ENCODE results near the gene VMP1.

VMP1 gene

DNA sequence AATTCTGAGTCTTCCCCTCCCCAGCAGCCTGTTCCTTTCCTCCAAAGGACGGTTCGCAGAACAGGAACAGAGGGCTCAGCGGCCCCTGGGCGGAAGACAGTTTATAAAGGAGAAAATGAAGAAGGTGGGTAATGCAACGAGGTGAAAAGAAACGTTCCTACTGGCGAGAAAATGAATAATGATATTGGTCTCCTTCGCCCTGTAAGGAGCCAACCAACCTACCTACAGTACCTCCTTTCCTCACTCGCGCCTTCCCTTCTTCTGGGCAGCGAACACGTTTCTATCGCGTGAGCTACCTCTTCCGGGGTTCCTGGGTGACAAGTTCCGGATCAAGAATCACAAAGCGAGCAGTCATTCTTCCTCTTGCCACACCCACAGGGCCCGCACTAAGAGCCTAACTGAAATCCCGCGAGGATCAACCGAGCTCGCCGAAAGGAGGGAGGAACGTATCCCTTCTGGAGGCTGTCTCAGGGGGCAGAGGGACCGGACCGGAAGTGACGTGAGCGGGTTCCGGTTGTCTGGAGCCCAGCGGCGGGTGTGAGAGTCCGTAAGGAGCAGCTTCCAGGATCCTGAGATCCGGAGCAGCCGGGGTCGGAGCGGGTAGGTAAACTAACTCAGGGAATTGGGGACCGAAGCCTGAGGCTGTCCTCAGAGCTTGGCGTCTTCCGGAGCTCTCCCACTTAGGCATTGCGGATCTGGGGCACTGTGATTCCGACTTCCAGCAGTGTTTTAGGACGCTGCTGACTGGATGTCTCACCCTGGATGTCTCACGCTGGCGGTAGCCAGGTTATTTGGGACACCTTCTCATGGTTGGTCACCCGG is at the start of gene VMP1, which contains the start of gene PTRH2:
Gene VMP1, plus strand, starts transcription at position 506 of the 822 bp plus-strand sequence. CDS start 23,793 bp downstream, outside the sequence.
Gene PTRH2, minus strand, starts transcription at position 282 of the 822 bp plus-strand sequence. CDS start 9,452 bp downstream, outside the sequence.
- peak; percentile 86 to 96 for DNase-seq (ENCODE audit: extremely low read depth in 1 of 2, low read depth in 1 of 2)

DNA sequence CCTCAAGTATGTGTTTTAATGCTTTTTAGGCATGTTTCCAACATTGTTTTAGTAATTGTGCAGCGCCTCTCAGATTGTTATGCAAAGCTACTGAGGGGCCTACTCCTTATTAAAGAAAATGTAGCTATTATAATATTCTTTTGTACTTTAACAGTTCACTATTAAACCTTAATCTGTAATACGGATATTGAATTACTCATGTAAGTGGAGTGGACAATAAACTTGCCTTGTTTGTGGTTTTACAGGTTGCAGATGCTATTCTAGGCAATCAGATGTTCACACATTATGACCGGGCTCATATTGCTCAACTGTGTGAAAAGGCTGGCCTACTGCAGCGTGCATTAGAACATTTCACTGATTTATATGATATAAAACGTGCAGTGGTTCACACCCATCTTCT is 41.2 kb upstream of the VMP1 start:
- DNase-seq (ENCODE audit: extremely low read depth in 1 of 2, low read depth in 1 of 2), result no peak

DNA sequence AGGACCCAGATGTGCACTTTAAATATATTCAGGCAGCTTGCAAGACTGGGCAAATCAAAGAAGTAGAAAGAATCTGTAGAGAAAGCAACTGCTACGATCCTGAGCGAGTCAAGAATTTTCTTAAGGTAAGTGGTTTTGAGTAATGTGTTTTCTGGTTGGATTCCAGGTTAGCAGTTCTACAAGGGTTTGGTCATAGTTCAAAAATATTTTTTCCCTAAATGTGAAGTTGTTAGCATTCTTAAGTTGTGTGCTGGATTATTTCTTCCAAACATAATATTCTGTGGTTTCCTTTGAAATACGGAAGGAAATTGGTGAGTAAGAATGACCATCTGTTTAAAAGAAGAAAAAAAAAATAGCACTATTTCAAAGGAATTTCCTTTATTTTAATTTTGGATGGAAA is 38.6 kb upstream of the VMP1 start:
- DNase-seq (ENCODE audit: extremely low read depth in 1 of 2, low read depth in 1 of 2), result no peak

DNA sequence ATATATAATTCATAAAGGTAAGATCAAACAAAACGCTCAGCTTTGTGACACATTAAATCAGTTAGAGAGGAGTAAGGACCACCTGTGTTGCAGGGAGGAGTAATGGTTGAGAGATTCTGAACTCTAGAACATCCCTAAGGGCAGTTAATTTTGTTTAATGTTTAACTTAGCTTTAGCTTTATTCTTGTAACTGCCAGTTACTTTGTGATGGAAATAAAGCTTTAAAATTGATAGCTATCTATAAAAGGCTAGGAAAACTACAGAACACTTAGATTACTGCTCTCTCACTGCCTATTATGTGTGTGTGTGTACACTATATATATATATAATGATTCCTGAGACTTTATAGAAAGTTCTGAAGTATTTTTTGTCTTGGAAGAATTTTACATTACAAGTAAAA is 38.0 kb upstream of the VMP1 start:
- DNase-seq (ENCODE audit: extremely low read depth in 1 of 2, low read depth in 1 of 2), result no peak

DNA sequence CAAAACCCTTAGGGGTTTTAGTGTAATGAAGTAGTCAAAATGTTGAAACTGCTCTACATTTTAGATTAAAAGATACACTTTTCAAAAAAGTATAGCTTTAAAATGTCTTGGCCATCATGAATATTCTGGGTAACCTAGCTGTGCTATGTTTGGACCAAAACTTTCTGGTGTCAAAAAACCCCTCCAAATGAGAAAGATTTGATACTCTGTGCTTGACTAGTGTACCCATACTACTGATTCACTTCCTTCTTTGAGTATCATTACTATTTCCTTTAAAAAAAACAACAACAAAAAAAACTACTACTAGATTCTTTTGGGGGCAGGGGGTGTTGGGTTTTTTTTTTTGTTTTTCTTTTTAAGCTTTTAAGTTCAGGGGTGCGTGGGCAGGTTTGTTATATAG is 37.5 kb upstream of the VMP1 start:
- DNase-seq (ENCODE audit: extremely low read depth in 1 of 2, low read depth in 1 of 2), result no peak

DNA sequence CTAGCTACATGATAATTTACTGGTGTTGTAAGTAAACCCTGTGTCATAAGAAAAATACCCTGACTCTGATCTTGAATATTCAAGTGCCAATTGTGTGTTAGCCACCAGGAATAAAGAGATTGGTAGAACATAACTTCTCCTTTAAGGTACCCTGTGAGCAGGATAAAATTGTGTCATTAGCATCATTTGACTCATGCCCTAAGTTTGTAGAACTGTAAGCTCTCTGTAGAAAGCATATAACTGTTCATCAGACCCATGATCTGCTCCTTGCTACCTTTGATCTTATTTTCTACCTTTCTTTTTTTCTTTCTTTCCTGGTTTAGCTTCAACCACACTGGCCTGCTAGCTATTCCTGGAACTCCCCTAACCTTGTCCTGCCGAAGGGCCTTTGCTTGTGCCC is 36.1 kb upstream of the VMP1 start:
- no peak for DNase-seq (ENCODE audit: extremely low read depth in 1 of 2, low read depth in 1 of 2)

DNA sequence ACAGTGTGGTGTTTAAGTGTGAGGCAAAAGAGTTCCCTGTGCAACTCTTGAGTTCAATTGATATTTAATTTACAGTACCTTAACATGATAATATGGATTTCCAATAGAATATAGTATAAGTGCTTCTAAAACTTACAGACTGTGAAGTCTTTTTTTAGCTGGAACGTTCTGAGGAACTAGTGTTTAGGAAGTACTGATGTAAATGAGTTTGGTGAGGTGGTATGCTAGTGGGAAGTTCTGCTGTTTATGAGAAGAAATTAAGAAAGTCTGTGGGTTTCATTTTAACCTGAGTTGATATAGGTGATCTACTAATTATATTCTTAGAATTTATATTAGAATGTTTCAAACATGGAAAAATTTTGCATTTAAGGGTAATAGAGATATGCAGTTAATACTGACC is 32.2 kb upstream of the VMP1 start:
- DNase-seq (ENCODE audit: extremely low read depth in 1 of 2, low read depth in 1 of 2), result no peak

DNA sequence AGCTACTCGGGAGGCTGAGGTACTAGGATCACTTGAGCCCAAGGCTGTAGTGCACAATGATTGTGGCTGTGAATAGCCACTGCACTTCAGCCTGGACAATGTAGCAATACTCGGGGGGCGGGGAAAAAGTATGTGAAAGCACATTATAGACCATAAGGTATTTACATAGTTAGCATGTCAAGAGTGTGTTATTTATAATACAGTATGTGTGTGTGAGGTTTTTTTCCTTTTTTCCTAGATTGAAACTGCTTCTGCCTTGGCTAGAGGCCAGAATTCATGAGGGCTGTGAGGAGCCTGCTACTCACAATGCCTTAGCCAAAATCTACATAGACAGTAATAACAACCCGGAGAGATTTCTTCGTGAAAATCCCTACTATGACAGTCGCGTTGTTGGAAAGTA is 30.7 kb upstream of the VMP1 start:
- DNase-seq (ENCODE audit: extremely low read depth in 1 of 2, low read depth in 1 of 2), result no peak

DNA sequence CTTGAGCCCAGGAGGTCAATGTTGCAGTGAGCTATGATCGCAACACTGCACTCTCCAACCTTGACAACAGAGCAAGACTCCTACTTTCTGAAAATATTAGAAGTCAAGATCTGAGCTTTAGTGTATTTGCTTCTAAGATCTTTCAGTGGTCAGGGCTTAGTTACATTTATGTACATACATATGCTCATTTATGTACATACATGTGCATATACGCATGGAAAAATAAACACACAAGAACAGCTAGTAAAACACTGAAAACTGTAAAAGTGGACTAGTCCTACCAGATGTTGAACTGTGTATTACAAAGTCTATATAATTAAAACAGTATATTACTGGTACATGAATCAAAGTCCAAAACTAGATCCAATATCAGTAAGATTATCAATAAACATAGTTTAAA is 28.5 kb upstream of the VMP1 start:
- DNase-seq (ENCODE audit: extremely low read depth in 1 of 2, low read depth in 1 of 2), result no peak

DNA sequence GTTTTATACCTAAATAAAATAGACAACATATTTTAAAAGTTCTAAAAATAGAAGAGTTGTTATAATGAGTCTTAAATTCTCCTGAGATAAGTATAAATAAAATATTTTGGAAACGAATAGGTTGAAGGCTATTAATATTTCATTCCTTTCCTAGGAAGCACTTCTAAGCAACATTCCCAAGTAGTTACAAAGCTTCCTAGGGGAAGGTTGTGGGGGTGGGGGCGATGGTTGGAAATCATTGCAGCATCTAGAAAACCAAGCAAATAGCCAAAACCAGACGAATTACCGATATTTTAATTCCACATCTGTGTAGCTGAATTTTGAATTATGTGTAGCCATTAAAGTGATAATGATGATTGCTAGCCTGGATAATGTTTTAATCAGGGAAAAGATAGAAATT is 27.1 kb upstream of the VMP1 start:
- no peak for DNase-seq (ENCODE audit: extremely low read depth in 1 of 2, low read depth in 1 of 2)

DNA sequence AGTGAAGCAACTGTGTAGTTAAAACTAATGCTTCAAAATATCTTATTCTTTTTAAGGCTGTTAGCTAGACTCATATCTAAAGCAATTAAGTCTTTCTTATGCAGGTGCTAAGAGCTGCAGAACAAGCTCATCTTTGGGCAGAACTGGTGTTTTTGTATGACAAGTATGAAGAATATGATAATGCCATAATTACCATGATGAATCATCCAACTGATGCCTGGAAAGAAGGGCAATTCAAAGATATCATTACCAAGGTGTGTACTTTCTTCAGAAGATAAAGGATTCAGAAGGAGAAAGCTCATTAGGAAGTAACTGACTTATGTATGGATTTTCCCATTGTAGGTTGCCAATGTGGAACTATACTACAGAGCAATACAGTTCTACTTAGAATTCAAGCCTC is 24.2 kb upstream of the VMP1 start:
- no peak for DNase-seq (ENCODE audit: extremely low read depth in 1 of 2, low read depth in 1 of 2)

DNA sequence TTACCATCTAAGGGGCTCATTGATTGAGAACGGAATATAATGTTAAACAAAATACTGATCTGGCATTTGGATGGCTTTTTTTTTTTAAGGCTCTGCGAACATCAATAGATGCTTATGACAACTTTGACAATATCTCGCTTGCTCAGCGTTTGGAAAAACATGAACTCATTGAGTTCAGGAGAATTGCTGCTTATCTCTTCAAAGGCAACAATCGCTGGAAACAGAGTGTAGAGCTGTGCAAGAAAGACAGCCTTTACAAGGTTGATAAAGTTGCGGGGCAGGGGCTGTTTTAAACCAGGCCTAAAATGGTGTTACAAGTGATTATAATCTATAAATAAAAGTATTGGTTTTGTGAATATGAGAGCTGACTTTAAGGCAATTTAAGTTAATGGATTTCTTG is 22.5 kb upstream of the VMP1 start:
- no peak for DNase-seq (ENCODE audit: extremely low read depth in 1 of 2, low read depth in 1 of 2)

DNA sequence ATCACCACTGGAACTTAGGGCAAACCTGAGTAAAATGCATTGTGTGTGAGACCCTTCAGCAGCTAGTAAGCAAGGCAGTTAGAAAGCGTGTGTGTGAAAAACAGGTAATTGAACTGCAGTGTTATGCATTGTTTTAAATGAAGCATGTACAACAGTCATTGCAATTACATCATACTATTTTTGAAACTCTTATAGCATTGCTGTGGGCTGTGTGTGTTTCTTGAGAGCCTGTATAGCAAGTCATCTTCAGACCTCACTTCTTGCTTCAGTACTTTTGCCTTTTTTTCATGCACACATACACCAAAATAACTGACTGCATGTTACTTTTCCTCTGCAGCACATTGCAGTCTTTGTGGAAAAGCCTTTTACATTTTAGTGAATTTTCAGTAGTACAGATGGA is 19.4 kb upstream of the VMP1 start:
- DNase-seq (ENCODE audit: extremely low read depth in 1 of 2, low read depth in 1 of 2), result no peak

DNA sequence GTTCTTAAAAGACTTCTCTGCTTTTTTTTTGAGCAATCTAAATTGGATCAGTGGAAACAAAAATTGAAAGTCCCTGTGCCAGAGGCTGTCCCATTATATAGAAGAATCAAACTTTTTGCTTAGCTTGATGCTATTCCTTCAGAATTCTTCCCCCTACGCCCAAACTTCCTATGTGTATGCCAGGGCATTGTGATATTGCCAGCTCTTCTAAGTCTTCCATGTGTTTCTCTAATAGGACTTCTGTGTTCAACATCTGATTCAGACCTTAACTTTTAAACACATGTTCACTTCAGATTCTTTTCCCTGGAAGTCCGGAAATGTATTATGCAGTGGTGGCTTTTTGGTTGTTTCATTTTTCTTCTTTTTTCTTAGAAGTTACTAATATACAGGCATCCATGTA is 19.0 kb upstream of the VMP1 start:
- DNase-seq (ENCODE audit: extremely low read depth in 1 of 2, low read depth in 1 of 2), result no peak

DNA sequence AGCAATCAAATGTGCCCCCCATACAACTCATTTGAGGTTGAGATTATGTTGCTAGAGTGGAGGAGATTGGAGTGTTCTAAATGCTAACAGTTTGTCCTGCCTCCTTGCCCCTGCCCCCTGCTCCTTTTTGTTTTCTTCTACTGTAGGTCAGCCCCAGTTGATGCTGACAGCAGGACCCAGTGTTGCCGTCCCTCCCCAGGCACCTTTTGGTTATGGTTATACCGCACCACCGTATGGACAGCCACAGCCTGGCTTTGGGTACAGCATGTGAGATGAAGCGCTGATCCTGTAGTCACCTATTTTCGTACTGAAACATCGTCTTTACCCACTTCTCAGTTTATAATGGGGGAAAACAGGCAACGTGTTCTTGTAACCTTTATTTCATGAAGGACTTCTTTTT is 13.9 kb upstream of the VMP1 start:
- no peak for DNase-seq (ENCODE audit: extremely low read depth in 1 of 2, low read depth in 1 of 2)

DNA sequence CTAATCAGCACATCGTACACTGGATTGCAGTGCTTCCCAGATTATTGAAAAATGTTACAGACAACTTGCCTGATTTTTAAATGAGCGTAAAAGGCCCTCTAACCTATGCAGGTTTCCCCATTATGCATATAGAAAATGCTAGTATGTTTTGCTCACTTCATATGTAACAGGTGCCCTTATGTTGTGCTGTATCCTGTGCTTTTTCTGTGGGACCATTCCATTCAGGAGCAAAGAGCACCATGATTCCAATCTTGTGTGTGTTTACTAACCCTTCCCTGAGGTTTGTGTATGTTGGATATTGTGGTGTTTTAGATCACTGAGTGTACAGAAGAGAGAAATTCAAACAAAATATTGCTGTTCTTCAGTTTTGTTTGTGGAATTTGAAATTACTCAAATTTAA is 13.1 kb upstream of the VMP1 start:
- DNase-seq (ENCODE audit: extremely low read depth in 1 of 2, low read depth in 1 of 2), result no peak

DNA sequence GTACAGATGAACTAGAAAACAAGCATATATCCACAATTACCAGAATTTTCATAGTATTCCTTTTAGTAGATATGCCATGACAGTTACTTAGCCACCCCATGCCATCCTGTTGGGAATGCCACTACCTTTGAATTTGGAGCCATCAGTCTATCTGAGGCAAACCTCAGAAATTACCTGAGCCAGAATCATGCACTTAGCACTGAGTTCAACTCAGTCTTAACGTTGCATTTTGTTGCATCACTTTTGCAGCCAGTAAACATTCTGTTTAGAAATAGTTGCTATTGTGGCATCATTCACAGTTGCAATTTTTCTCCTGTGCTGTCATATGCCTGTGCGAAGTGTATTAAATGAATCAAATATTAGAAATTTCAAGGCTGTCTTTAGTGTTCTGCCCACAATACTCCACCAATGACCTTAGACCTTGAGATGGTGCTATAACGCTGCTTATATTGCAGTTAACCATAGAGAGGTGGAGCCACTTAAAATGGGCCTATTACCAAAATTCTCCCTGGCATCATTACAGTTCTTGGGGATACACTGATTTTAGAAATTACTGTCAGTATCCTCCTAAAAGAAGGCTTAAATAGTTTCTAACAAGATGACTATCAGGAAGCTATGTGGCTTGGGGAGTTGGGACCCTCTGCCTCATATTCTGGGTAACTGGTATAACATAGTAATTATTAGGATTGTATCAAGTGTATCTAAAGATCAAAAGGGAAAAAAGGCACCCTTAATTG is 11.3 kb upstream of the VMP1 start:
- no peak for DNase-seq (ENCODE audit: extremely low read depth in 1 of 2, low read depth in 1 of 2)

DNA sequence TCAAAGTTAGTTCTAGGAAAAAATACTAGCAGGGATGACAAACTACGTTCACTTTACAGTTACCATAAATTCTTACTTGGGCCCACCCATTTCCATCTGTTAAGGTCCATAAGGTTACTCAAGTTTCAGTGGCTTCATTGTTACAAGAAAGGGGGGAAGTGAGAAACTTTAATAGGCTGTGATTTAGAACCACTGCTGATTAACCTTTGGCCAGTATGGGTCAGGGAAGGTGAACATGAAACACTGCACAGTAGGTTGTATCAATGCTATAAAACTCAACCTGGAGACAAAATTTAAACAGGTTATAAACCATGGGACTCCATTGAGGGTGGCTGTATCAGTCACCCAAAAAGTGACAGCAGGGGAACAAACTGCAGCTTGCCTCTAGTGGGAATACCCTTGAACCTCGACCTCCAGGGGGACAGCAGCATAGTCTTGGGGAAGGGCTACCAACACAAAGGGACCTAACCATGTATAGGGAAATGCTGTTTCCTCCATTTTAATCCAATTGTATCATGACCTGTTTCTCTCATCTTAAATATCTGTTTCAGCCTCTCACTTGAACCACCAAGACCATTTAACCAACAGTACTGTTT is 10.7 kb upstream of the VMP1 start:
- DNase-seq (ENCODE audit: extremely low read depth in 1 of 2, low read depth in 1 of 2), result no peak

DNA sequence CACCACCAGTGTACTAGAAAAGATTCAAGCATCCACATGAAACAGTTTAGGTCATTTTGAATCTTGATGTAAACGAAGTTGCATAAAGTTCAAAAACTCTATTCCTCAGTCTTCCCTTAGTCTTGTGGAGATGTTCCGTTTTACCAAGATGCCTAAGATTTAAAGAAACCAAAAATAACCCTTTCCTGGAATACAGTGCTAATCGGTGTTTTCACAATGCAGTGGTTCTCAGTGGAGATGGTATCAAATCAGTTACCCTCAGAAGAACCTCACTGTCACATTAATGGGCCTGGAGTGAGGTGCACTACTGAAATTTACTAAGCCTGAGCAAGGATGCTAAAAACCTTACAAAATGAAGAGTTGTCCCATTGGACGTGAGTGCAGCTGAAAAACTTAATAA is 9.3 kb upstream of the VMP1 start:
- DNase-seq (ENCODE audit: extremely low read depth in 1 of 2, low read depth in 1 of 2), result no peak

DNA sequence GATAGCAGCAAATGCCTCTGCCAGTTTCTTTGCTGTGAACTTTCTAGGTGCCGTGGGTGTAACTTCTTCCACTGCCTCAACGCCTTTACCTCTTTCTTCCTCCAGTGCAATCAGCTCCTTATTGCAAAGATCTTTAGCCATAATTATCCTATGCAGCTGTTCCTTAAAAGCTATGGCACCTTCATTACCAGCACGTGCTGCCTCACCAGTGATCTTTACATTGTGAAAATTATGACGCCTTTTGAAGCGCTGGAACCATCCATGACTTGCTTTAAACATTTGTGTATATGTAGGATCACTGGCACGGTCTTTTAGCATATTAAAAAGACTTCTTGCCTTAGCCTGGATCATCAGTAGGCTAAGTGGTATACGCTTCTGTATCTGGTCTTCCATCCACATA is 8.2 kb upstream of the VMP1 start:
- DNase-seq (ENCODE audit: extremely low read depth in 1 of 2, low read depth in 1 of 2), result no peak

DNA sequence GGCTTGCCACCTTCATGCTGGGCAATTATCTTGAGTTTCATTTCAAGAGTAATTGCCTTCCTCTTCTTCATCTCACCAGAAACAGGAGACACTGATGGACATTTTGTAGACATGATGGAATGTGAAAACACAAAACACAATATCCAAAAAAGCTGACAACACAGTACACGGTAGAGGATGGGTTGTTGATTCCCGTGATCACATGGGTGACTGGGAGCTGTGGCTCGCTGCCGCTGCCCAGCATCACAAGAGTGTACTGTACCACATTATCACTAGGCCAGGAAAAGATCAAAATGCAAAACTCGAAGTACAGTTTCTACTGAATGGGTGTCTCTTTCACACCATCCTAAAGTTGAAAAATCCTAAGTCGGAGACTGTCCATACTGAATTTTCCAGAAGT is 7.7 kb upstream of the VMP1 start:
- DNase-seq (ENCODE audit: extremely low read depth in 1 of 2, low read depth in 1 of 2), result no peak

DNA sequence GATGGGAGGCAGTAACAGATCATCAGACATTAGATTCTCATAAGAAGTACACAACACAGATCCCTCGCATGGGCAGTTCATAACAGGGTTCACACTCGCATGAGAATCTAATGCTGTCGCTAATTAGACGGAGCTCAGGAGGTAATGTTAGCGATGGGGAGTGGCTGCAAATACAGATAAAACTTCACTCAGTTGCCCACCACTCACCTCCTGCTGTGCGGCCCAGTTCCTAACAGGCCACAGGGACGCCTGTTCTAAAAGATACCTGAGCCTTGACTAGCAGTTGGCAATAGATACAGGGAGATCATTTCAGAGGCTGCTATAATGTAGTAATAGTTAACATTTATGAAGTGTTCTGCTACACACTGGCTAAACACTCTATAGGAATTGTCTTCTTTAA is 5.2 kb upstream of the VMP1 start:
- no peak for DNase-seq (ENCODE audit: extremely low read depth in 1 of 2, low read depth in 1 of 2)
